H1 (cell line): ENCODE measurements around the gene RPS21.

Experiments
- CTCF ChIP-seq, 3 experiments: IDR thresholded peaks; 1 replicate in 2 of 3; 2 replicates in 1 of 3; pipeline versions ENCODE4 v1.5.1 to v1.6.1; 2011; ENCODE audit warnings: low read length in 3 of 3, mild to moderate bottlenecking in 3 of 3, inconsistent platforms in 2 of 3, low read depth in 1 of 3, moderate library complexity in 1 of 3; ENCODE audit not compliant: insufficient read depth in 1 of 3; ENCODE audit errors: control extremely low read depth in 1 of 3
- EP300 ChIP-seq, 2 experiments: IDR thresholded peaks; 1 replicate in 1 of 2; 2 replicates in 1 of 2; pipeline ENCODE4 v1.6.1; 2011 to 2012; ENCODE audit warnings: low read depth in 2 of 2, low read length in 2 of 2, mild to moderate bottlenecking in 2 of 2, borderline replicate concordance in 1 of 2, inconsistent platforms in 1 of 2, moderate library complexity in 1 of 2
- GABPA ChIP-seq: IDR thresholded peaks from 2 replicates; pipeline ENCODE4 v1.6.1; 2011; ENCODE audit warnings: mild to moderate bottlenecking, low read length, moderate library complexity, borderline replicate concordance; ENCODE audit not compliant: insufficient read depth
- PHF8 ChIP-seq: fragments of 200-600 bp; sonication (generic); conservative IDR thresholded peaks from 2 replicates; pipeline ENCODE4 v1.7.1; 2012; ENCODE audit warnings: low read depth, mild to moderate bottlenecking, inconsistent platforms, low read length, moderate library complexity
- POLR2A ChIP-seq, 2 experiments: IDR thresholded peaks; 1 replicate in 1 of 2; 2 replicates in 1 of 2; pipeline ENCODE4 v1.6.1; 2011; ENCODE audit warnings: low read depth in 2 of 2, low read length in 2 of 2, mild to moderate bottlenecking in 2 of 2; ENCODE audit errors: control extremely low read depth in 1 of 2
- POLR2AphosphoS5 ChIP-seq: IDR thresholded peaks from 2 replicates; pipeline ENCODE4 v1.6.1; 2011; ENCODE audit warnings: low read depth, low read length
- RXRA ChIP-seq: IDR thresholded peaks from 2 replicates; pipeline ENCODE4 v1.6.1; 2011; ENCODE audit warnings: low read depth, mild to moderate bottlenecking, low read length, moderate library complexity; ENCODE audit not compliant: insufficient read depth
- SIN3A ChIP-seq, 2 experiments: IDR thresholded peaks in 1 of 2; conservative IDR thresholded peaks in 1 of 2; 2 replicates each; pipeline ENCODE4 v1.6.1; 2011 to 2012; ENCODE audit warnings: low read length in 2 of 2, improper control_type of control experiment in 1 of 2, low read depth in 1 of 2, mild to moderate bottlenecking in 1 of 2
- SRF ChIP-seq: IDR thresholded peaks from 2 replicates; pipeline ENCODE4 v1.6.1; 2011; ENCODE audit warnings: mild to moderate bottlenecking, low read depth, low read length, moderate library complexity
- TAF7 ChIP-seq: optimal IDR thresholded peaks from 2 replicates; pipeline ENCODE3; 2011; ENCODE audit warnings: low read depth, mild to moderate bottlenecking, inconsistent platforms, low read length, moderate library complexity, borderline replicate concordance
- YY1 ChIP-seq: IDR thresholded peaks from 2 replicates; pipeline ENCODE4 v1.6.1; 2011; ENCODE audit warnings: low read depth, mild to moderate bottlenecking, low read length
- ZNF274 ChIP-seq: IDR thresholded peaks from 2 replicates; pipeline ENCODE4 v1.7.0; 2012; ENCODE audit warnings: low read length, borderline replicate concordance; ENCODE audit errors: extremely low read depth
- TF ChIP-seq, protein P1 (sequence below): IDR thresholded peaks from 2 replicates; pipeline ENCODE4 v1.6.1; 2011; ENCODE audit warnings: low read depth, mild to moderate bottlenecking, low read length; ENCODE audit not compliant: insufficient read depth

- TF ChIP-seq CTCF (IDR thresholded peaks at IDR 0.05; ENCODE audit: control extremely low read depth in 1 of 3, insufficient read depth in 1 of 3, low read depth in 1 of 3, low read length in 3 of 3) (peak in 2 of 3 experiments; percentile 75 to 86; a peak in 3 of 4 replicates), TAF7 (no peak), PHF8 (no peak), GABPA (no peak; the same call in 1 of the 2 replicates), POLR2AphosphoS5 (no peak), YY1 (no peak), RXRA (no peak), POLR2A (IDR thresholded peaks at IDR 0.05; ENCODE audit: control extremely low read depth in 1 of 2, low read depth in 2 of 2, low read length in 2 of 2) (no peak), SIN3A (conservative IDR thresholded peaks at IDR 0.05 in 1 of 2, IDR thresholded peaks at IDR 0.05 in 1 of 2; ENCODE audit: low read depth in 1 of 2, low read length in 2 of 2) (no peak), ZNF274 (no peak), EP300 (IDR thresholded peaks at IDR 0.05; ENCODE audit: borderline replicate concordance in 1 of 2, low read depth in 2 of 2, low read length in 2 of 2) (no peak), SRF (no peak)
- TF ChIP-seq, protein P1, sequence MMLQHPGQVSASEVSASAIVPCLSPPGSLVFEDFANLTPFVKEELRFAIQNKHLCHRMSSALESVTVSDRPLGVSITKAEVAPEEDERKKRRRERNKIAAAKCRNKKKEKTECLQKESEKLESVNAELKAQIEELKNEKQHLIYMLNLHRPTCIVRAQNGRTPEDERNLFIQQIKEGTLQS: no peak
Observed at GRCh38 chr20:62409931-62410745, 23.2 kb downstream of the RPS21 start.
